Sigmoid colon (tissue), 7 donors: ENCODE results near the gene PTPN14. TPM values are rescaled to one million over a fixed set of nuclear protein-coding genes. Genes with fewer than 3 reads are reported as not detected.
A peak's percentile ranks its signal among the peaks of the same experiment; 100 is the strongest.

Experiments
- DNase-seq: peaks from one replicate; pipeline ENCODE4 v3.0.0-alpha.2; 2019
- H3K27ac ChIP-seq, 4 donors: fragments of 200-600 bp; sonication (generic); one replicate each; pipeline ENCODE4 v1.5.1; 2016 to 2019; ENCODE audit warnings: mild to moderate bottlenecking in 1 of 4
- H3K27me3 ChIP-seq, 3 donors: fragments of 200-600 bp; sonication (generic); one replicate each; pipeline ENCODE4 v1.5.1; 2019; ENCODE audit warnings: mild to moderate bottlenecking in 1 of 3
- H3K36me3 ChIP-seq, 4 donors: fragments of 200-600 bp; sonication (generic); one replicate each; pipeline ENCODE4 v1.5.1; 2016 to 2019
- H3K4me1 ChIP-seq, 4 donors: fragments of 200-600 bp; sonication (generic); one replicate each; pipeline ENCODE4 v1.5.1; 2017 to 2019
- H3K4me3 ChIP-seq, 4 donors: fragments of 200-600 bp; sonication (generic); one replicate each; pipeline ENCODE4 v1.5.1; 2017 to 2019; ENCODE audit warnings: mild to moderate bottlenecking in 2 of 4, moderate library complexity in 1 of 4
- H3K9me3 ChIP-seq, 4 donors: fragments of 200-600 bp in 3 of 4; sonication (generic) in 3 of 4; one replicate each; pipeline versions ENCODE4 v1.5.1 to v1.6.1; 2013 to 2019
- EP300 ChIP-seq, 4 donors: sonication (generic); formaldehyde crosslinking; IDR thresholded peaks; one replicate each; pipeline ENCODE4 v1.6.1; 2017; ENCODE audit warnings: antibody characterized with exemption in 4 of 4
- POLR2A ChIP-seq, 2 donors: fragments of 450-650 bp; IDR thresholded peaks; one replicate each; pipeline ENCODE4 v1.6.1; 2016; ENCODE audit warnings: antibody characterized with exemption in 2 of 2, mild to moderate bottlenecking in 2 of 2, moderate library complexity in 2 of 2
- POLR2AphosphoS5 ChIP-seq, 4 donors: sonication (generic); formaldehyde crosslinking; IDR thresholded peaks; one replicate each; pipeline ENCODE4 v1.6.1; 2017; ENCODE audit warnings: antibody characterized with exemption in 4 of 4
- WGBS, 2 donors: extraction: QIAGEN DNeasy Blood & Tissue Kit; methylation state at CpG; one replicate each; pipeline ENCODE4 v1.1.7; 2013; 5-methylcytosine and 5-hydroxymethylcytosine counted together
- intact Hi-C: fragments of 100-400 bp; cut with DNase I; formaldehyde crosslinking; loops from one replicate; pipeline ENCODE4 v1.15.1; 2023
- polyA plus RNA-seq, 3 donors: library from polyadenylated mRNA; stranded (reverse); fragments of 200-250 nt; gene quantifications; one replicate each; pipeline ENCODE4 v1.2.3, GENCODE V29; 2013
- total RNA-seq, 4 donors: library from RNA; depleted of rRNA; stranded (reverse); fragments of >200 nt; gene quantifications; one replicate each; pipeline ENCODE4 v1.1.0, GENCODE V29; 2016
- TF ChIP-seq, protein P1 (sequence below), 4 experiments: fragments of 450-650 bp in 3 of 4; fragments of 200-600 bp in 1 of 4; IDR thresholded peaks; one replicate each; pipeline ENCODE4 v1.5.1; 2016 to 2019; ENCODE audit warnings: antibody characterized with exemption in 4 of 4, mild to moderate bottlenecking in 3 of 4, moderate library complexity in 2 of 4
- donor health status: healthy with polysubstance abuse.
- donor health status: Bipolar disorder and iron deficiency.
- donor health status: healthy.

The PTPN14 gene
- total and polyA plus RNA-seq, 7 donors: 0.46 to 35.5 (median 20.1) TPM

DNA sequence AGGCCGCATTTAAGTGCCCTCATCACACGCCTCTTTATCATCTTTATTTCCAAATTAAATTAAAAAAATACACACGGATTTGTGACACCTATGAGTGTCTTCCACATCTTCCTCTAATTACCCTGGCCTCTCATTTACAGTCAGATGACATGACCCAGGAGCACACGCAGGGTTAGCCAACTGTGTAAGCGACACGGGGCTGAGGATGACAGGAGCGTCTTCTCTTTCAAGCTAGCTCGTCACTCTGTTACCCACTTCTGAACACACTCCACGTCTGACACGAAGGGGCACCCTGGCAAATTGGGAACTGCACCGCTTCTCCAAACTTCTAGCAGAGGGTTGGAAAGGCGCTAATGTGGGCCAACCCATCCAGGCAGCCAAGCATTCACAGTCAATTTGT is 158.3 kb downstream of the PTPN14 start:
- Histone ChIP-seq H3K4me1 (peaks cover 0 to 5% (median 0%) of the 10 kb centered on the region in 4 donors), H3K27me3 (no peaks in the 10 kb centered on the region), H3K9me3 (no peaks in the 10 kb centered on the region), H3K4me3 (no peak overlapping the region), H3K27ac (no peak overlapping the region), H3K36me3 (peaks cover 0 to 47% (median 8%) of the 10 kb centered on the region in 4 donors)
- 89 to 94% methylated on average over 12 of the region's 12 CpGs for WGBS, 2 donors
- intact Hi-C loops: no loop called here
- TF ChIP-seq EP300 (IDR thresholded peaks at IDR 0.05): no peak
- no peak for TF ChIP-seq POLR2A (IDR thresholded peaks at IDR 0.05)
- no peak for TF ChIP-seq POLR2AphosphoS5 (IDR thresholded peaks at IDR 0.05)
- TF ChIP-seq, protein P1, sequence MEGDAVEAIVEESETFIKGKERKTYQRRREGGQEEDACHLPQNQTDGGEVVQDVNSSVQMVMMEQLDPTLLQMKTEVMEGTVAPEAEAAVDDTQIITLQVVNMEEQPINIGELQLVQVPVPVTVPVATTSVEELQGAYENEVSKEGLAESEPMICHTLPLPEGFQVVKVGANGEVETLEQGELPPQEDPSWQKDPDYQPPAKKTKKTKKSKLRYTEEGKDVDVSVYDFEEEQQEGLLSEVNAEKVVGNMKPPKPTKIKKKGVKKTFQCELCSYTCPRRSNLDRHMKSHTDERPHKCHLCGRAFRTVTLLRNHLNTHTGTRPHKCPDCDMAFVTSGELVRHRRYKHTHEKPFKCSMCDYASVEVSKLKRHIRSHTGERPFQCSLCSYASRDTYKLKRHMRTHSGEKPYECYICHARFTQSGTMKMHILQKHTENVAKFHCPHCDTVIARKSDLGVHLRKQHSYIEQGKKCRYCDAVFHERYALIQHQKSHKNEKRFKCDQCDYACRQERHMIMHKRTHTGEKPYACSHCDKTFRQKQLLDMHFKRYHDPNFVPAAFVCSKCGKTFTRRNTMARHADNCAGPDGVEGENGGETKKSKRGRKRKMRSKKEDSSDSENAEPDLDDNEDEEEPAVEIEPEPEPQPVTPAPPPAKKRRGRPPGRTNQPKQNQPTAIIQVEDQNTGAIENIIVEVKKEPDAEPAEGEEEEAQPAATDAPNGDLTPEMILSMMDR (IDR thresholded peaks at IDR 0.05): no peak
- DNase-seq: no peak

DNA sequence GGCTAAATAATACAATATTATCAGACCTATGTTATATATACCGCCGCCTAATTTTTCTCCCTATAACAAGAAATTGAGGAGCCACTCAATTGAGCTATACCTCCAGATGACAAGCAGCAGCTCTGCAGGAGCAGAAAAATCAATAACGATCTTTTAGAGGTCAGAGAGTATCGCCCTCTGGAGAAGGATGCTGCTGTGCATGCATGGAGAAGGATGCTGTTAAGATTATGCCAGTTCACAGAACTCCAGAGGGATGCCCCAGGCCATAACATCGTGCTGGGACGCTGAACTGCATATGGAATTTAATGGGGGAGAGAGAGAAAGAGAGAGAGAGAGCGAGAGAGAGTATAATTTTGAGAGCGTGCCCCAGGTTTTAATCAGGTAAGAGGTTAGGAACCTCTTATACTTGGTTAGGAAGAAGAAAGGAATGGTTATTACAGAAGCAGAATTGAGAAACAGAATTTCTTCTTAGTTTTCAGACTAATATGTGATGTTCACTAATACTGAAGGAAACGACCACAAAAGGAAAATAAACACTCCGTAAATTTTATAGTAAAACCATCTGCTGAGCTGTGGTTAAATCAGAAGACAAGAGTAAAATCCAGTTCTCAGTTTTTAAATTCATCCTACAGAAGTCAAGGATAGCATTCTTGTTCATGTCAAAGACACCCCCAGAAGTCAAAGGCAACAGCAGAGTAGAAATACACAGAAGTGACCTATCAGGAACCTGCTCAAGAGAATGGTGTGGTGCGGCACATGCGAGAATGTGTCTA is 159.3 kb downstream of the PTPN14 start:
- Histone ChIP-seq H3K27me3 (no peaks in the 10 kb centered on the region), H3K36me3 (peaks cover 0 to 37% (median 8%) of the 10 kb centered on the region in 4 donors), H3K9me3 (no peaks in the 10 kb centered on the region), H3K4me3 (no peak overlapping the region), H3K4me1 (peaks cover 0 to 7% (median 0%) of the 10 kb centered on the region in 4 donors), H3K27ac (no peak overlapping the region)
- no peak for DNase-seq
- TF ChIP-seq, protein P1 (IDR thresholded peaks at IDR 0.05): no peak
- TF ChIP-seq POLR2AphosphoS5 (IDR thresholded peaks at IDR 0.05) (no peak), EP300 (IDR thresholded peaks at IDR 0.05) (no peak), POLR2A (IDR thresholded peaks at IDR 0.05) (no peak)
- 89 to 91% methylated on average over 12 of the region's 12 CpGs for WGBS, 2 donors
- intact Hi-C loops: no loop called here

DNA sequence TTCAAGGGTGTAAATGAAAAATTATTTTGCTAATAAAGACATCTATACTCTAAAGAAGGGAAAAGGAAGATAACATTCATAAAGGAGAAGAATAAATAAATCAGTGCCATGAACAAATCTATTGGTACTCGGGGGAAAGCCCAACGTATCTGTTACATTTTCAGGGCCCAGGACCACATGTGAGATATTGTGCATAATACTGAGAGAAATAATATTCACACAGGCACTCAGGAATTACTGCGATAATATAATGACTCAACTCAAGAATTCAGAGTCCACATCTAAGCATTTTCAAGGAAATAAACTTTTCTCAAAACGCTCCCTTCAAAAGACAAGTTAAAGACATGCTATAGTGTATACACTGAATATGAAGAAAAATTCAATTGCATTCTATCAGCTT is 161.7 kb downstream of the PTPN14 start:
- intact Hi-C loops: loop anchor here (2.0 kb wide), 2 partner anchors 161 to 195 kb away; partner anchors contain the start of gene PTPN14
- H3K27ac ChIP-seq: no peak overlapping the region
- TF ChIP-seq POLR2A (IDR thresholded peaks at IDR 0.05) (no peak), POLR2AphosphoS5 (IDR thresholded peaks at IDR 0.05) (no peak), EP300 (IDR thresholded peaks at IDR 0.05) (no peak)
- TF ChIP-seq, protein P1 (IDR thresholded peaks at IDR 0.05): no peak
- no peak for DNase-seq
- 86 to 94% methylated on average over 4 of the region's 4 CpGs for WGBS, 2 donors
- H3K9me3 ChIP-seq: no peaks in the 10 kb centered on the region
- no peak overlapping the region for H3K4me3 ChIP-seq
- H3K27me3 ChIP-seq: no peaks in the 10 kb centered on the region
- peaks cover 0 to 10% (median 0%) of the 10 kb centered on the region in 4 donors for H3K4me1 ChIP-seq
- peaks cover 0 to 28% (median 9%) of the 10 kb centered on the region in 4 donors for H3K36me3 ChIP-seq

DNA sequence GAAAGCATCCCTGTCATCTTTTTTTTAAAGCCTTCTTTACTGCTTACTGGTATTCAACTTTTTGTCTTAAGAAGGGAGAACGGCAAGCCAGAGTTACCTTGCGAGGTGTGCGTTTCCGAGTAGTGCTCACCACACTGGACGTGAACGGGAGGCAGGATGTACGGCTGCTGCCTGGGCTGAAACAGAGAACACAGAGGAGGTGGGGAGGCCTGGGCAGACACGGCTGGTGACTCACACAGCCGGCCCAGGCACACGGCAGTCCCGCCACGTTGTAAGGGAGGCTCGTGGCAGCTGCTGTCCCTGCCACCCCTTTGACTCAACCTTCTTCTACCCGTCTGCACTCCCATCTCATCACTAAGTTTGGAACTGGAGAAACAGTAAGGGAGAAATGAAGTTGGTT is 164.7 kb downstream of the PTPN14 start:
- H3K9me3 ChIP-seq: no peaks in the 10 kb centered on the region
- peaks cover 0 to 9% (median 0%) of the 10 kb centered on the region in 4 donors for H3K4me1 ChIP-seq
- no peak overlapping the region for H3K4me3 ChIP-seq
- WGBS, 2 donors: 88 to 90% methylated on average over 14 of the region's 14 CpGs
- H3K27ac ChIP-seq: peak overlapping the region in 3 of 4 donors; percentile 40 to 59 (median 54)
- peaks cover 8 to 33% (median 14%) of the 10 kb centered on the region in 4 donors for H3K36me3 ChIP-seq
- no peak for DNase-seq
- intact Hi-C loops: no loop called here
- H3K27me3 ChIP-seq: no peaks in the 10 kb centered on the region
- TF ChIP-seq EP300 (IDR thresholded peaks at IDR 0.05) (no peak), POLR2A (IDR thresholded peaks at IDR 0.05) (no peak), POLR2AphosphoS5 (IDR thresholded peaks at IDR 0.05) (no peak)
- TF ChIP-seq, protein P1 (IDR thresholded peaks at IDR 0.05): no peak
